EH (cell line): ENCODE measurements around the gene RBM5.

Experiments used
- DNase-seq: peaks from one replicate; pipeline ENCODE4 v3.0.0-alpha.2; 2015; ENCODE audit warnings: low read depth

RBM5 gene

GRCh38 chr3:50121072-50122032, 32.6 kb downstream of the RBM5 start:
- DNase-seq, result peak; percentile 85

DNA sequence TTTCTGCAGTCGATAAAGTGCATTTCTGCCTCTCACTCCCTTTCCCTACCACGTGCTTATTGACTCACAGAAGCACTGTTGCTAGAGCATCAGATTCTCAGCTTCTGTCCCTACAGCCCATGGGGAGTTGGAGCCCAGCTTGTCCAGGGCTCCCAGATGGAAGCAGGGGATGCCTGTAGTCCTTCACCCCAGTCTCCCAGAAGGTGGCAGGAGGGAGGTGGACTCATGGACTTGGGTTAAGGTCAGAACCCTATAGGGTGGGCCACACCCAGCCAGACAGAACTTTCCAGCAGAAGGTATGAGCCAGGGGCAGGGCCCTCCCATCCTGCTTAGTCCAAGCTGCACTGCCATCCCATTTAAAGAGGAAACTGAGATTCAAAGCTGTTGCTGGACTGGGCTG, 33.4 kb downstream of the RBM5 start:
- DNase-seq, result no peak

GRCh38 chr3:50122661-50123391, 34.1 kb downstream of the RBM5 start:
- peak; percentile 25 for DNase-seq

GRCh38 chr3:50123394-50124051, 34.8 kb downstream of the RBM5 start:
- DNase-seq, result no peak

- peak; percentile 61 for DNase-seq
These were observed 35.5 kb downstream of the RBM5 start for GRCh38 chr3:50124052-50124799.

- DNase-seq, result peak; percentile 32
These were observed 36.1 kb downstream of the RBM5 start for GRCh38 chr3:50124800-50125178.

GRCh38 chr3:50125541-50126286, 37.0 kb downstream of the RBM5 start:
- no peak for DNase-seq

- DNase-seq, result peak; percentile 88
These were observed 37.8 kb downstream of the RBM5 start for GRCh38 chr3:50126287-50127211.

GRCh38 chr3:50127251-50127691, 38.6 kb downstream of the RBM5 start:
- DNase-seq, result peak; percentile 47

- DNase-seq, result peak; percentile 23
These were observed 39.3 kb downstream of the RBM5 start for GRCh38 chr3:50128001-50128400.

- DNase-seq, result no peak
These were observed 41.7 kb downstream of the RBM5 start for GRCh38 chr3:50130436-50130835.

GRCh38 chr3:50132421-50133282, 43.9 kb downstream of the RBM5 start:
- no peak for DNase-seq

- DNase-seq, result no peak
These were observed 44.5 kb downstream of the RBM5 start for GRCh38 chr3:50133283-50133615.

GRCh38 chr3:50134367-50134766, 45.6 kb downstream of the RBM5 start:
- DNase-seq, result no peak

- no peak for DNase-seq
These were observed 47.2 kb downstream of the RBM5 start for GRCh38 chr3:50135964-50136363.

DNA sequence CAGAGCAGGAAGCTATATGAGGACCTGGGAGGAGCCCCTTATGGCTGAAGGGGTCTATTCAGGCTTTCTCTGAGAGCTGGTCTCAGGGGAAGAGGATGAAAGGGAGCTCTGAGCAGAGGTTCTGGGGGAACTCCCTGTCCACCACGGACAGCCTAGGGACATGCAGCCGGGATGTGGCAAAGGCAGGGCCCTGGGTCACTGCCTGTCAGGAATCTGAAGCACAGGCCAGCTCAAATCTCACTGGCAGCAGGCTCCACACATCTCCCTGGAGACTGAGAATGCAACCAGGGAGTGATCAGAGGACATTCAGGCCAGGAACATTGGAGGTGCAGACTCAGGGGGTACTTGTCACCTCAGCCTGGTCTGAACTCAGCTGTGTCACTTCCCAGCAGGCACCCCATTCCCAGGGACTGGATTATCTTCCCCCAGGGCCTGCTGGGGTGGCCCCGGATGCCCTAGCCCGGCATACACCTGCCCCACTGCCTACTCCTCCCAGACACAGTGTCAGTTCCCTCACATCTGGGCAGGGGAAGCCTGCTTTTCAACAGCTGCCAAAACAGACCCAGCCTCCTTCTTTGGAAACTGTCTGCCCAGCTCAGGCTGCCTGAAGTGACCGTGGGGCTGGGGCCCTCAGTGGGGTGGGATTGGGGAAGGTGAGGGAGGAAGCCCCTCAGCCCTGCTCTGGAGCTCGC, 48.1 kb downstream of the RBM5 start:
- DNase-seq, result no peak

DNA sequence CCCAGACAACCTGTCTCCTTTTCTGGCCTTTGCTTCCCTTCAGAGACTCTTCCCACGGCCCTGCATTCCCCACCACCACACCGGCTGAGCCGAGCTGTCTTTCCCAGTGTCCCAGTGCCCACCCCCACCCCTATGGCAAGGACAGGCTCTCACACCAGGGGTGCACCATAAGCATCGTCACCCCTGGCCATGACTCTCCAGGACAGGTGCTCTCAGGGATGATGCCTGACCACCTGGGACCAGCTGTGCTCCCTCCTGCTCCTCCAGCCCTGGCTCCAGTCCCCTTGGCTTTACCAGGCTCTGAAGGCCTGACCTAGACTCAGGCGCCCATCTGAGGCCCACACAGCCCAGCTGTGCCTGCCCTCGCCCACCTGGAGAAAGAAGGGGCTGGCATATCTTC, 48.8 kb downstream of the RBM5 start:
- DNase-seq, result no peak
